ENCODE data around the gene MCF2L2.
"Not testable (repeated sequence)": the region's sequence is repeated elsewhere in the genome, so short reads cannot be mapped to it uniquely, and the experiment has no call there.

The MCF2L2 gene

DNA sequence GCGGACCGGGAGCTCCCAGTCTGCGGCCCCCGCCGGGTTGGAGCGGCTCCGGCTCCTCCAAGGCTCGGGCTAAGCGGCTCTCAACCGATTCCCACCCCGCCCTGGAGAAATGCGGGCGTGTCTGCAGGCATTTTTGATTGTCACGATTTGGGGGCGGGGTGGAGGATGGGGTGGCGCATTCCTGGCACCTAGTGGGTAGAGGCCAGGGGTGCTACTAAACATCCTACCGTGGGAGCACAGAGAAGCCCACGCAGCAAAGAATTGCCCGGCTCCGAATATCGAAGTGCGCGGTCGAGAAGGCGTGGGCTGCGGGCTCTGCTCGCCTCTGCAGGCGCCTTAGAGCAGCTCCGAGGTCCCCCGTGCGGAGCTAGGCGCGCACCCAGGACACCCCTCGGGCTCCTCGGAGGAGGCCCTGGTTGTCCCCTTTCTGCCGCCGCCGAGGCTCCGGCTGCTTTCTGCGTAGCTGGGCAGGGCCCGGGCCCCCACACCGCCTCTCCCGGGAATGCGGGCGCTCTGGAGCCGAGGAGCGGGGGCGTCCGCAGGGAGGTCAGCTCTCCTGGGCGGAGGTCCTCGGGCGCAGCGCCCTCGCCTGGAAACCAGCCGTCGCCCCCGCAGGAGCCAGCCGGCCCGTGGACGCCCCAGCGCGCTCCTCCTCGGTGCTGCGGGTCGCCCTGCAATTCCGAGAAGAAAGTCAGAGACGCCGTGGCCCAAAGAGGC lies 249.4 kb downstream of the MCF2L2 start:
- H3K4me3 ChIP-seq (ENCODE audit: control insufficient read depth in 1 of 7, extremely low read depth in 1 of 7, insufficient read depth in 4 of 7, low read depth in 2 of 7, low read length in 6 of 7) = peak overlapping the region; percentile 29 to 82 (median 58)
- H3K27me3 ChIP-seq (replicated peaks in 2 of 5; ENCODE audit: control insufficient read depth in 4 of 5, insufficient read depth in 5 of 5, low read length in 4 of 5) = peaks cover 0 to 30% (median 7%) of the 10 kb centered on the region in 5 experiments
- H3K27ac ChIP-seq (ENCODE audit: insufficient read depth in 1 of 2, low read depth in 1 of 2, low read length in 2 of 2, poor library complexity in 1 of 2, severe bottlenecking in 2 of 2) = no peak overlapping the region
- CTCF ChIA-PET = interaction anchor here (0.6 to 11.8 kb wide), 16 partner anchors 9 to 468 kb away, joined by 3 to 349 read pairs (median 3); no protein-coding TSS in a partner anchor
- H3K4me1 ChIP-seq (ENCODE audit: control extremely low read depth in 1 of 4, control insufficient read depth in 4 of 4, insufficient read depth in 4 of 4, low read length in 3 of 4) = peaks cover 0 to 19% (median 18%) of the 10 kb centered on the region in 4 experiments
- H3K36me3 ChIP-seq (ENCODE audit: control insufficient read depth in 4 of 4, insufficient read depth in 4 of 4, low read length in 3 of 4) = no peaks in the 10 kb centered on the region
- H3K9me3 ChIP-seq (ENCODE audit: control extremely low read depth in 1 of 5, control insufficient read depth in 4 of 5, insufficient read depth in 2 of 5, low read depth in 1 of 5, low read length in 4 of 5) = no peaks in the 10 kb centered on the region
- peak; percentile 54 to 80 (median 72) for DNase-seq
- POLR2A ChIA-PET = interaction anchor here (0.8 kb wide), 1 partner anchor 11 kb away, joined by 3 read pairs; no protein-coding TSS in a partner anchor
- WGBS (ENCODE audit: insufficient coverage) = 0% methylated on average over 51 of the region's 68 CpGs

DNA sequence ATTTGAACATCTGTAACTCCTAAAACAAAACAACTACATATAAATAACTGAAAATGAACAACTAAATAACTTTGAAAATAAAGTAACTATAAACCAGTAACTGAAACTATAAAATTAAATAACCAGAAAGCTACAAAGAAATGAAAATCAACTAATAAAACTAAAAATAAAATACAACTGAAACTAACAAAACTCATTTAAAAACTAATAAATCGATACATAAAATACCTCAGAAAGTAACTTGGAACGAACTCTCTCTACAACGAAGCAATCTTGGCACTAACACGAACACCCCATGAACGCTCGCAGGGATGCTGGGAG lies 249.9 kb downstream of the MCF2L2 start:
- peaks cover 0 to 30% (median 7%) of the 10 kb centered on the region in 5 experiments for H3K27me3 ChIP-seq (replicated peaks in 2 of 5; ENCODE audit: control insufficient read depth in 4 of 5, insufficient read depth in 5 of 5, low read length in 4 of 5)
- CTCF ChIA-PET = interaction anchor here (0.6 to 11.8 kb wide), 12 partner anchors 9 to 467 kb away, joined by 3 to 349 read pairs (median 4); no protein-coding TSS in a partner anchor
- no peak for DNase-seq
- H3K9me3 ChIP-seq (ENCODE audit: control extremely low read depth in 1 of 5, control insufficient read depth in 4 of 5, insufficient read depth in 2 of 5, low read depth in 1 of 5, low read length in 4 of 5) = no peaks in the 10 kb centered on the region
- POLR2A ChIA-PET = interaction anchor here (0.8 kb wide), 1 partner anchor 10 kb away, joined by 3 read pairs; no protein-coding TSS in a partner anchor
- H3K4me3 ChIP-seq (ENCODE audit: control insufficient read depth in 1 of 7, extremely low read depth in 1 of 7, insufficient read depth in 4 of 7, low read depth in 2 of 7, low read length in 6 of 7) = peak overlapping the region in 6 of 7 experiments; percentile 49 to 82 (median 62)
- no peaks in the 10 kb centered on the region for H3K36me3 ChIP-seq (ENCODE audit: control insufficient read depth in 4 of 4, insufficient read depth in 4 of 4, low read length in 3 of 4)
- H3K4me1 ChIP-seq (ENCODE audit: control extremely low read depth in 1 of 4, control insufficient read depth in 4 of 4, insufficient read depth in 4 of 4, low read length in 3 of 4) = peaks cover 0 to 19% (median 18%) of the 10 kb centered on the region in 4 experiments
- H3K27ac ChIP-seq (ENCODE audit: insufficient read depth in 1 of 2, low read depth in 1 of 2, low read length in 2 of 2, poor library complexity in 1 of 2, severe bottlenecking in 2 of 2) = no peak overlapping the region
- 10% methylated on average over 6 of the region's 6 CpGs for WGBS (ENCODE audit: insufficient coverage)

DNA sequence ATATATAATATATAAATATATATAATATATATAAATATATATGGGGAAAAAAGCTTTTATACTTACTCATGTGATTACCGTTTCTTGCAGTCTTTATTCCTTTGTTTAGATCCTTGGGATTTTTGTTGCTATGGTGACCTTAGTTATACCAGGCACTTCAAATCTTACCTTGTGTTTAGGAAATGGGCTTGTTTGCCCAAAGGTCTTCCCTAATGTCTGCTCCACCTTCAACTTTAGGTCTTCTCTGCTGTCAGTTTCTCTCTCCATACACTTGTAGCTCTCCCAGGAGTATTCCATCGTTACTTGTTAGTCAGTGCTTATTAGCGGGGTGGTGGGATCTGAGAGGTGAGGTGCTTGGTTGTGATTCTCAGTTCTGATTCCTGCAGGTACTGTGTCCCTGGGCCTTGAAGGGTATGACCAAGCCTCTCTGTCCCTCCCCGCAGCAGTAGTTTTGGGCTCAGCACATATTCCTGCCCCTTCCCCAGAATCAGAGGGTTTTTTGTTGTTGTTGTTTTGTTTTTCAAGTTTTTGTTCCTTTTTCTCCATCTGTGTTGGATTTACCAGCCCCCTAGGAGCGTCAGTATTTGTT lies 256.3 kb downstream of the MCF2L2 start:
- H3K27ac ChIP-seq (ENCODE audit: insufficient read depth in 1 of 2, low read depth in 1 of 2, low read length in 2 of 2, poor library complexity in 1 of 2, severe bottlenecking in 2 of 2) = no peak overlapping the region
- DNase-seq = peak in 1 of 3 donors; percentile 42
- no peak overlapping the region for H3K4me3 ChIP-seq (ENCODE audit: control insufficient read depth in 1 of 7, extremely low read depth in 1 of 7, insufficient read depth in 4 of 7, low read depth in 2 of 7, low read length in 6 of 7)
- H3K9me3 ChIP-seq (ENCODE audit: control extremely low read depth in 1 of 5, control insufficient read depth in 4 of 5, insufficient read depth in 2 of 5, low read depth in 1 of 5, low read length in 4 of 5) = peaks cover 0 to 5% (median 0%) of the 10 kb centered on the region in 5 experiments
- 100% methylated on average over 2 of the region's 5 CpGs for WGBS (ENCODE audit: insufficient coverage)
- POLR2A ChIA-PET = no interaction called here
- CTCF ChIA-PET = interaction anchor here (1.5 to 1.9 kb wide), 2 partner anchors 11 to 14 kb away, joined by 3 to 5 read pairs; no protein-coding TSS in a partner anchor
- H3K27me3 ChIP-seq (replicated peaks in 2 of 5; ENCODE audit: control insufficient read depth in 4 of 5, insufficient read depth in 5 of 5, low read length in 4 of 5) = peaks cover 0 to 10% (median 0%) of the 10 kb centered on the region in 5 experiments
- H3K36me3 ChIP-seq (ENCODE audit: control insufficient read depth in 4 of 4, insufficient read depth in 4 of 4, low read length in 3 of 4) = no peaks in the 10 kb centered on the region
- no peaks in the 10 kb centered on the region for H3K4me1 ChIP-seq (ENCODE audit: control extremely low read depth in 1 of 4, control insufficient read depth in 4 of 4, insufficient read depth in 4 of 4, low read length in 3 of 4)

DNA sequence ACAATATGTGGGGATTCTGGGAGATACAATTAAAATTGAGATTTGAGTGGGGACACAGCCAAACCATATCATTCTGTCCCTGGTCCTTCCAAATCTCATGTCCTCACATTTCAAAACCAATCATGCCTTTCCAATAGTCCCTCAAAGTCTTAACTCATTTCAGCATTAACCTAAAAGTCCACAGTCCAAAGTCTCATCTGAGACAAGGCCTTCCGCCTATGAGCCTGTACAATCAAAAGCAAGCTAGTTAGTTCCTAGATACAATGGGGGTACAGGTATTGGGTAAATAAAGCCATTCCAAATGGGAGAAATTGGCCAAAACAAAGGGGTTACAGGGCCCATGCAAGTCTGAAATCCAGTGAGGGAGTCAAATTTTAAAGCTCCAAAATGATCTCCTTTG lies 260.4 kb downstream of the MCF2L2 start:
- H3K27me3 ChIP-seq (replicated peaks in 2 of 5; ENCODE audit: control insufficient read depth in 4 of 5, insufficient read depth in 5 of 5, low read length in 4 of 5); H3K36me3 ChIP-seq (ENCODE audit: control insufficient read depth in 4 of 4, insufficient read depth in 4 of 4, low read length in 3 of 4); CTCF ChIA-PET; H3K27ac ChIP-seq (ENCODE audit: insufficient read depth in 1 of 2, low read depth in 1 of 2, low read length in 2 of 2, poor library complexity in 1 of 2, severe bottlenecking in 2 of 2); H3K9me3 ChIP-seq (ENCODE audit: control extremely low read depth in 1 of 5, control insufficient read depth in 4 of 5, insufficient read depth in 2 of 5, low read depth in 1 of 5, low read length in 4 of 5); DNase-seq; H3K4me3 ChIP-seq (ENCODE audit: control insufficient read depth in 1 of 7, extremely low read depth in 1 of 7, insufficient read depth in 4 of 7, low read depth in 2 of 7, low read length in 6 of 7); H3K4me1 ChIP-seq (ENCODE audit: control extremely low read depth in 1 of 4, control insufficient read depth in 4 of 4, insufficient read depth in 4 of 4, low read length in 3 of 4): not testable (repeated sequence)
- WGBS (ENCODE audit: insufficient coverage) = 100% methylated on average over 1 of the region's 1 CpG
- POLR2A ChIA-PET = interaction anchor here (1.1 kb wide), 1 partner anchor 11 kb away, joined by 3 read pairs; no protein-coding TSS in a partner anchor

DNA sequence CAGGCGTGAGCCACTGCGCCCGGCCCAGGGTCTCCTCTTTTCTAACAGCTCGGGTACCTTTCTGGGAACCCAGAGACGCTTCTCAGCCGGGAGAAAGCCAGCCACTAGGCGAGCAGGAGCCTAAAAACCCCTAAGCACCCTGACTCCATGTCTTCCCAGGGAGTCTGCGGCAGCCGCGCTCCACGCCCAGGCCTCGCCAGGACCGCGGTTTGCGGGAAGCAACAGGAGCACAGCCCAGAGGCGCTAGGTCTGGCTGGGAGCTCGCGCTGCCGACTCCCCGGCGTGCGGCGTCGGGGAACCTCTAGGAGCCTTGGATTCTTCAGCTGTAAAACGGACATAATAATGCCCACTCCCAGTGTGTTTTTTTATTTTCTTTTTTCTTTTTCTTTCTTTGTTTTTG lies 264.9 kb downstream of the MCF2L2 start:
- no peaks in the 10 kb centered on the region for H3K36me3 ChIP-seq (ENCODE audit: control insufficient read depth in 4 of 4, insufficient read depth in 4 of 4, low read length in 3 of 4)
- WGBS (ENCODE audit: insufficient coverage) = 93% methylated on average over 13 of the region's 25 CpGs
- no peak for DNase-seq
- H3K4me3 ChIP-seq (ENCODE audit: control insufficient read depth in 1 of 7, extremely low read depth in 1 of 7, insufficient read depth in 4 of 7, low read depth in 2 of 7, low read length in 6 of 7) = no peak overlapping the region
- H3K4me1 ChIP-seq (ENCODE audit: control extremely low read depth in 1 of 4, control insufficient read depth in 4 of 4, insufficient read depth in 4 of 4, low read length in 3 of 4) = peaks cover 6 to 14% (median 12%) of the 10 kb centered on the region in 4 experiments
- peaks cover 0 to 9% (median 4%) of the 10 kb centered on the region in 5 experiments for H3K27me3 ChIP-seq (replicated peaks in 2 of 5; ENCODE audit: control insufficient read depth in 4 of 5, insufficient read depth in 5 of 5, low read length in 4 of 5)
- H3K9me3 ChIP-seq (ENCODE audit: control extremely low read depth in 1 of 5, control insufficient read depth in 4 of 5, insufficient read depth in 2 of 5, low read depth in 1 of 5, low read length in 4 of 5) = peaks cover 0 to 3% (median 0%) of the 10 kb centered on the region in 5 experiments
- no peak overlapping the region for H3K27ac ChIP-seq (ENCODE audit: insufficient read depth in 1 of 2, low read depth in 1 of 2, low read length in 2 of 2, poor library complexity in 1 of 2, severe bottlenecking in 2 of 2)
- ChIA-PET CTCF (interaction anchor here (1.1 to 2.3 kb wide), 4 partner anchors 20 to 41 kb away, joined by 3 to 9 read pairs (median 4); no protein-coding TSS in a partner anchor), POLR2A (no interaction called here)

DNA sequence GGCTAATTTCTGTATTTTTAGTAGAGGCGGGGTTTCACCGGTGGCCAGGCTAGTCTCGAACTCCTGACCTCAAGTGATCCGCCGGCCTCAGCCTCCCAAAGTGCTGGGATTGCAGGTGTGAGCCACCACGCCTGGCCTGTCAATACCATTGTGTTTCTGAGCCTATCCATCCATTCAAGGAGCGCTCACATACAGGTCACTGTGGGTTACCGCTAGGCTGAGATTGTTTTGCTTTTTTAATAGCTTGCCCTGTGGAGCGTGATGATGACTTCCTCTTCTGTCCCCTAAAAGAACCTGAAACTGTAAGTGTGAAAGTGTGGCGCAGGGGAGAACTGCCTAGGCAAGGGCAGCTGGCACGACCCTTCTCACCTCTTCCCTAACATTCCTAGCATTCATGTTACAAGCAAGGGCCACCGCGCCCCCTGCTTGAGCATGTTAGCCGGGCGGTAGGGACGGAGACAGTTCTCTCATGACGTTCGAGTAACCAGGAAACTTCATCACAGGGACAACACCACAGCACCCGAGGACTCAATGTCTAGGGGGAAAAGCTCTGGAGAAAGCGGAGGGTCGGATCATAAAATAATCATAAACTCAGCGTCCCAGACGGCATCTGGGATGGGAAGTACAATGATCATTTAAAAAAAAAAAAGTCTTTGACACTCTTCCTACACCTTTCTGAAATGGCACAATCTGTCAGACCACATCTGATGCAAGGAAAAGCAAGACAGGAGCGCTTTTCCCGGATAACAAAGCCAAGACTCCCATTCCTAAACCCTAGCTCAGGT lies 266.7 kb downstream of the MCF2L2 start:
- H3K36me3 ChIP-seq (ENCODE audit: control insufficient read depth in 4 of 4, insufficient read depth in 4 of 4, low read length in 3 of 4) = no peaks in the 10 kb centered on the region
- H3K27ac ChIP-seq (ENCODE audit: insufficient read depth in 1 of 2, low read depth in 1 of 2, low read length in 2 of 2, poor library complexity in 1 of 2, severe bottlenecking in 2 of 2) = no peak overlapping the region
- peaks cover 0 to 3% (median 0%) of the 10 kb centered on the region in 5 experiments for H3K9me3 ChIP-seq (ENCODE audit: control extremely low read depth in 1 of 5, control insufficient read depth in 4 of 5, insufficient read depth in 2 of 5, low read depth in 1 of 5, low read length in 4 of 5)
- DNase-seq = peak; percentile 34 to 82 (median 77)
- POLR2A ChIA-PET = no interaction called here
- 37% methylated on average over 19 of the region's 25 CpGs for WGBS (ENCODE audit: insufficient coverage)
- CTCF ChIA-PET = interaction anchor here (1.1 to 2.3 kb wide), 6 partner anchors 10 to 219 kb away, joined by 3 to 9 read pairs (median 4); no protein-coding TSS in a partner anchor
- H3K4me1 ChIP-seq (ENCODE audit: control extremely low read depth in 1 of 4, control insufficient read depth in 4 of 4, insufficient read depth in 4 of 4, low read length in 3 of 4) = peaks cover 6 to 14% (median 12%) of the 10 kb centered on the region in 4 experiments
- peak overlapping the region in 6 of 7 experiments; percentile 49 to 83 (median 72) for H3K4me3 ChIP-seq (ENCODE audit: control insufficient read depth in 1 of 7, extremely low read depth in 1 of 7, insufficient read depth in 4 of 7, low read depth in 2 of 7, low read length in 6 of 7)
- H3K27me3 ChIP-seq (replicated peaks in 2 of 5; ENCODE audit: control insufficient read depth in 4 of 5, insufficient read depth in 5 of 5, low read length in 4 of 5) = peaks cover 0 to 9% (median 4%) of the 10 kb centered on the region in 5 experiments
